Esophagus squamous epithelium (tissue), 4 donors: ENCODE results near the gene PLCB1.
"Not testable (repeated sequence)": the region's sequence is repeated elsewhere in the genome, so short reads cannot be mapped to it uniquely, and the experiment has no call there.

Experiments used
- POLR2A ChIP-seq, 4 donors: fragments of 450-650 bp; IDR thresholded peaks; one replicate each; pipeline ENCODE4 v1.6.1; 2017; ENCODE audit warnings: antibody characterized with exemption in 4 of 4, mild to moderate bottlenecking in 4 of 4, moderate library complexity in 3 of 4
- TF ChIP-seq, protein P1 (sequence below), 6 experiments: fragments of 450-650 bp in 4 of 6; fragments of 200-600 bp in 2 of 6; sonication (generic) in 2 of 6; IDR thresholded peaks; one replicate each; pipeline ENCODE4 v1.5.1; 2016 to 2019; ENCODE audit warnings: antibody characterized with exemption in 6 of 6, mild to moderate bottlenecking in 4 of 6, moderate library complexity in 4 of 6

DNA sequence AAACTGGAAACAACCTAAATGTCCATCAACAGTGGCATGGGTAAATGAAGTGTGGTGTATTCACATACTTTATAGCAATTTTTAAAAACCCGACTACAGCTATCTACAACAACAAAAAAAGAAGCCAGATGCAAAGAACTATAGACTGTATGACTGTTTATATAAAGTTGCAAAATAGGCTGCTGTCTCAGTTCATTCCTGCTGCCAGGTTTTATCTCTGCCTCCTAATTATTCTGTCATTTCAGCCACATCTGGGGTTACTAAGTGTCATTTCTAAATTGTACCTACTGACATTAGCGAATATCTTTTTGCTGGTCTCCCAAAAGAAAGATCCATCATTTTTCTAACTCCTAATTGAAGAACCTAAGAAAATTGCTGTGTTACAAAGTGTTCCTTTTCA, 719.9 kb downstream of the PLCB1 start:
- TF ChIP-seq, protein P1, sequence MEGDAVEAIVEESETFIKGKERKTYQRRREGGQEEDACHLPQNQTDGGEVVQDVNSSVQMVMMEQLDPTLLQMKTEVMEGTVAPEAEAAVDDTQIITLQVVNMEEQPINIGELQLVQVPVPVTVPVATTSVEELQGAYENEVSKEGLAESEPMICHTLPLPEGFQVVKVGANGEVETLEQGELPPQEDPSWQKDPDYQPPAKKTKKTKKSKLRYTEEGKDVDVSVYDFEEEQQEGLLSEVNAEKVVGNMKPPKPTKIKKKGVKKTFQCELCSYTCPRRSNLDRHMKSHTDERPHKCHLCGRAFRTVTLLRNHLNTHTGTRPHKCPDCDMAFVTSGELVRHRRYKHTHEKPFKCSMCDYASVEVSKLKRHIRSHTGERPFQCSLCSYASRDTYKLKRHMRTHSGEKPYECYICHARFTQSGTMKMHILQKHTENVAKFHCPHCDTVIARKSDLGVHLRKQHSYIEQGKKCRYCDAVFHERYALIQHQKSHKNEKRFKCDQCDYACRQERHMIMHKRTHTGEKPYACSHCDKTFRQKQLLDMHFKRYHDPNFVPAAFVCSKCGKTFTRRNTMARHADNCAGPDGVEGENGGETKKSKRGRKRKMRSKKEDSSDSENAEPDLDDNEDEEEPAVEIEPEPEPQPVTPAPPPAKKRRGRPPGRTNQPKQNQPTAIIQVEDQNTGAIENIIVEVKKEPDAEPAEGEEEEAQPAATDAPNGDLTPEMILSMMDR (IDR thresholded peaks at IDR 0.05) = not testable (repeated sequence)
- TF ChIP-seq POLR2A (IDR thresholded peaks at IDR 0.05) = not testable (repeated sequence)
